ENCODE results near the gene ENAM. TPM values are rescaled to one million over a fixed set of nuclear protein-coding genes. Genes with fewer than 3 reads are reported as not detected.
"Not testable (repeated sequence)": the region's sequence is repeated elsewhere in the genome, so short reads cannot be mapped to it uniquely, and the experiment has no call there.

The ENAM gene
- total RNA-seq, 2 experiments from 2014 or later: not detected

GRCh38 chr4:70637239-70637913 lies 8.8 kb downstream of the ENAM start:
- CTCF ChIA-PET: no interaction called here
- no peak overlapping the region for H3K27ac Mint-ChIP-seq
- H3K9me3 Mint-ChIP-seq: no peaks in the 10 kb centered on the region
- ATAC-seq (no peak), DNase-seq (no peak)
- TF ChIP-seq CTCF (IDR thresholded peaks at IDR 0.05): no peak
- POLR2A ChIA-PET: no interaction called here
- intact Hi-C loops (cut with micrococcal nuclease): no loop called here
- H3K4me1 Mint-ChIP-seq (ENCODE audit: low read depth): peaks cover 13% of the 10 kb centered on the region
- H3K4me3 Mint-ChIP-seq: no peak overlapping the region
- H3K27me3 Mint-ChIP-seq: peaks cover 4% of the 10 kb centered on the region
- no peaks in the 10 kb centered on the region for H3K36me3 Mint-ChIP-seq (ENCODE audit: low read depth)

GRCh38 chr4:70640192-70640591 lies 11.6 kb downstream of the ENAM start:
- intact Hi-C loops (cut with micrococcal nuclease): no loop called here
- H3K27ac Mint-ChIP-seq: no peak overlapping the region
- POLR2A ChIA-PET: interaction anchor here (0.6 kb wide), 1 partner anchor 118 kb away, joined by 3 read pairs; no protein-coding TSS in a partner anchor
- H3K9me3 Mint-ChIP-seq: no peaks in the 10 kb centered on the region
- DNase-seq: no peak
- H3K27me3 Mint-ChIP-seq: peaks cover 1% of the 10 kb centered on the region
- H3K4me3 Mint-ChIP-seq: no peak overlapping the region
- no peak for TF ChIP-seq CTCF (IDR thresholded peaks at IDR 0.05)
- CTCF ChIA-PET: no interaction called here
- H3K4me1 Mint-ChIP-seq (ENCODE audit: low read depth): peaks cover 13% of the 10 kb centered on the region
- peak; percentile 69 for ATAC-seq
- H3K36me3 Mint-ChIP-seq (ENCODE audit: low read depth): no peaks in the 10 kb centered on the region

GRCh38 chr4:70650741-70651140 lies 22.2 kb downstream of the ENAM start:
- H3K27ac Mint-ChIP-seq; POLR2A ChIA-PET; H3K9me3 Mint-ChIP-seq; ATAC-seq; H3K36me3 Mint-ChIP-seq (ENCODE audit: low read depth); H3K4me1 Mint-ChIP-seq (ENCODE audit: low read depth); DNase-seq; H3K4me3 Mint-ChIP-seq; H3K27me3 Mint-ChIP-seq: not testable (repeated sequence)
- CTCF ChIA-PET: interaction anchor here (1.1 kb wide), 2 partner anchors 17 to 354 kb away, joined by 3 read pairs; no protein-coding TSS in a partner anchor
- intact Hi-C loops (cut with micrococcal nuclease): loop anchor here (5.0 kb wide), 1 partner anchor 37 kb away; the partner anchor contains the start of gene UTP3

- peak; percentile 62 for TF ChIP-seq CTCF (IDR thresholded peaks at IDR 0.05)
- Mint-ChIP-seq H3K36me3 (ENCODE audit: low read depth) (no peaks in the 10 kb centered on the region), H3K27me3 (no peaks in the 10 kb centered on the region), H3K4me3 (no peak overlapping the region), H3K4me1 (ENCODE audit: low read depth) (peaks cover 4% of the 10 kb centered on the region), H3K27ac (no peak overlapping the region), H3K9me3 (no peaks in the 10 kb centered on the region)
- CTCF ChIA-PET: interaction anchor here (0.6 to 1.8 kb wide), 32 partner anchors 8 to 462 kb away, joined by 3 to 14 read pairs (median 4); partner anchors contain the start of genes ENAM and UTP3
- POLR2A ChIA-PET: interaction anchor here (0.6 kb wide), 1 partner anchor 25 kb away, joined by 3 read pairs; no protein-coding TSS in a partner anchor
- DNase-seq: no peak
- ATAC-seq: peak; percentile 65
- intact Hi-C loops (cut with micrococcal nuclease): loop anchor here (5.0 kb wide), 1 partner anchor 35 kb away; the partner anchor contains the start of gene UTP3
Measured at GRCh38 chr4:70651864-70652506, 23.4 kb downstream of the ENAM start.

- intact Hi-C loops (cut with micrococcal nuclease): loop anchor here (5.0 kb wide), 1 partner anchor 33 kb away; the partner anchor contains the start of gene UTP3
- Mint-ChIP-seq H3K4me3 (no peak overlapping the region), H3K36me3 (ENCODE audit: low read depth) (no peaks in the 10 kb centered on the region), H3K4me1 (ENCODE audit: low read depth) (peaks cover 4% of the 10 kb centered on the region), H3K27me3 (no peaks in the 10 kb centered on the region), H3K27ac (no peak overlapping the region), H3K9me3 (no peaks in the 10 kb centered on the region)
- DNase-seq: no peak
- no peak for TF ChIP-seq CTCF (IDR thresholded peaks at IDR 0.05)
- ChIA-PET POLR2A (no interaction called here), CTCF (no interaction called here)
- no peak for ATAC-seq
Measured at GRCh38 chr4:70654605-70655011, 26.1 kb downstream of the ENAM start.

Data from activated CD8-positive, alpha-beta T cell treated with anti-CD3 and anti-CD28 coated beads for 36 hours (primary cell).